HG02852 (cell line): ENCODE results near the gene TOP3A.

ENCODE experiments used
- ATAC-seq: cut with Tn5 transposase; IDR thresholded peaks from one replicate; pipeline ENCODE4 v1.9.1; 2021; ENCODE audit warnings: mild to moderate bottlenecking, moderate library complexity; ENCODE audit not compliant: unreplicated experiment

The TOP3A gene

GRCh38 chr17:18233803-18234518 is 80.8 kb downstream of the TOP3A start:
- ATAC-seq = no peak

GRCh38 chr17:18231164-18231563 is 83.6 kb downstream of the TOP3A start:
- no peak for ATAC-seq

GRCh38 chr17:18230288-18231141 is 84.3 kb downstream of the TOP3A start:
- no peak for ATAC-seq

DNA sequence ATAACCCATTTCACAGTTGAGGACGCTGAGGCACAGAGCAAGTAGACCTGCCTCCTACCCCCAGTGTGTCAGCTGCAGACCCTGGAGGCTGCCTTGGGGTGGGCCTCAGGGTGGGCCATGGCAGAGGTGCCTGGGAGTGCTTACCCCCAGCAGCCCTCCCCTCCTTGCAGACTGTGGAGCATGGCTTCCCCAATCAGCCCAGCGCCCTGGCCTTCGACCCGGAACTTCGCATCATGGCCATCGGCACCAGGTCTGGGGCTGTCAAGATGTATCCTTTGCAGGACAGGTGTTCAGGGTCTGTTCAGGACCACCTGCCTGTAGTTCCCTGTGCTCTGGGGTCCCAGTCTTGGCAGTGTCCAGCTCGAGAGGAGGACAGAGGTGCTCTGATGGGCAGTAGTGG is 85.0 kb downstream of the TOP3A start:
- no peak for ATAC-seq

GRCh38 chr17:18229254-18229653 is 85.5 kb downstream of the TOP3A start:
- ATAC-seq = no peak

- ATAC-seq = no peak
Observed at GRCh38 chr17:18228176-18228682, 86.6 kb downstream of the TOP3A start.

GRCh38 chr17:18227635-18228034 is 87.2 kb downstream of the TOP3A start:
- no peak for ATAC-seq

- ATAC-seq = no peak
Observed at GRCh38 chr17:18226284-18226945, 88.4 kb downstream of the TOP3A start.

DNA sequence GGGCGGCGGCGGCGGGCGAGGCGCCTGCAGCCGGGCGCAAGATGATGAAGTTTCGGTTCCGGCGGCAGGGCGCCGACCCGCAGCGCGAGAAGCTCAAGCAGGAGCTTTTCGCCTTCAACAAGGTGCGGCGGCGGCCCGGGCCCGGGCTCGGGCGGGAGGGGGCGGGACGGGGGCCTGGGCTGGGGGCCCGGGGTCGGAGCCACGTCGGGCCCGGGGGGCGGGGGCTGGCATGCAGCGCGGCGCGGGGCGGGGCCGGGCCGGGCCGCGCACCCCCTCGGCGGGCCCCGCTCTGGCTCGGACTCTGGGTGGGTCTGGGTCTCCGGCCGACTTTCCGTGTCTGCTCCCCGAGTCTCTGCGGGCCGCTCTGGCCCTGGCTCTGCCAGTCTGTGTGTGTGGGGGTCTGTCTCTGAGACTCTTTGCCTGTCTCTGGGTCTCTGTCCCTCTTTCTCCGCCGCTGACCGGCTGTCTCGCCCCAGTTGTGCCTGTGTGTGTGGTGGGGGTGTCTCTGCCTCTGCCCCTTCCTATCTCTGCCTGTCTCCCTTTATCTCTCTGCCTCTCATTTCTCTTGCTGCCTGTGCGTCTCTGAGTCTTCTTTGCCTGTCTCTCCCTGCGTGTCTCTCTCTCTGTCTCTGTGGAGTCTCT is 89.0 kb downstream of the TOP3A start:
- ATAC-seq = peak; percentile 3

GRCh38 chr17:18225121-18225641 is 89.6 kb downstream of the TOP3A start, which contains the start of gene LLGL1:
Gene LLGL1, plus strand, starts transcription at chr17:18225635. Its CDS starts 48 bp downstream, at chr17:18225683.
- ATAC-seq = peak; percentile 89

DNA sequence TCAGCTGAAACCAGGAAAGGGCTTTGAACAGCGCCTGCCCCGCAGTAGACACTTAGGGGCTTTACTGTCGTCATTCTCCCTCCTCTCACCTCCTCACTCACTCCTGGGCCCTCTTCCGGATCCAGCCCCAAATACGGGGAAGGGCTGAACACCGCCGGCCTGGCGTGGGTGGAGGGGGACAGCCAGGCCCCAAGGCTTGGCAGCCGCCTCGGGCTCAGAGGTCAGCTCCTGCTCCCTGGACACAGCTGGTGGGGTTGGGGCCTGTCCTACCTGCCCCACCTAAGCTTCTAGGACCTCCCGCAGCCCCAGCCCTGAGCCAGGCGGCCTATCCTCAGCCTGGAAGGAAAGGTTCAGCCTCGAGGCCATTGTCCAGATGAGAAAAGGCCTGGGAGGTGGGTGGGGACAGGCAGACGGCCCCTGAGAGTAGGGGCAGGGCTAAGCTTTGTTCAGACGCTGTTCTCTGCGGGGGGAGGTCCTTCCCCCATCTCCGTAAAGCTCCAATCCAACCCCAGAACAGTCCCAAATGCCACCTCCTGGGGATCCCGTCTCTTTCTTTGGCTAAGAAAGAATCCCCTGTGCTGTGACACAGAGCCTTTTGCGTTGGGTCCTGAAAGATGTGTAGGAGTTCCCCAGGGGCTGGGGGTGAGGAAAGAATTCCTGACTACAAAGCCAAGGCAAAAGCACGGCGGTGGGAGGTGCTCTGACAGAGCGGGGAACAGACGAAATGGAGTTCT is 90.2 kb downstream of the TOP3A start:
- ATAC-seq = no peak

GRCh38 chr17:18224053-18224386 is 90.8 kb downstream of the TOP3A start:
- ATAC-seq = no peak
